NCI-H526 (cell line): Measurements from ENCODE around the gene NHS.
A peak's percentile ranks its signal among the peaks of the same experiment; 100 is the strongest.
"Not testable (repeated sequence)": the region's sequence is repeated elsewhere in the genome, so short reads cannot be mapped to it uniquely, and the experiment has no call there.

Experiments
- DNase-seq, 2 experiments: peaks; one replicate each; lab custom pipeline; 2025; lab: John Stamatoyannopoulos, UW

NHS gene

GRCh38 chrX:17549107-17549651 is 174.2 kb downstream of the NHS start:
- no peak for DNase-seq

- DNase-seq, result no peak
These were observed 175.0 kb downstream of the NHS start for GRCh38 chrX:17550011-17550410.

GRCh38 chrX:17552044-17552650 is 177.1 kb downstream of the NHS start:
- DNase-seq, result no peak

GRCh38 chrX:17553469-17553868 is 178.5 kb downstream of the NHS start:
- no peak for DNase-seq

- DNase-seq, result no peak
These were observed 179.0 kb downstream of the NHS start for GRCh38 chrX:17553961-17554482.

- DNase-seq, result no peak
These were observed 179.9 kb downstream of the NHS start for GRCh38 chrX:17554914-17555313.

GRCh38 chrX:17555846-17556245 is 180.8 kb downstream of the NHS start:
- no peak for DNase-seq

- peak in 1 of 2 experiments; percentile 27 for DNase-seq
These were observed 184.9 kb downstream of the NHS start for GRCh38 chrX:17559728-17560379.

- peak; percentile 7 to 29 for DNase-seq
These were observed 185.4 kb downstream of the NHS start for GRCh38 chrX:17560385-17560784.

GRCh38 chrX:17563076-17563475 is 188.1 kb downstream of the NHS start:
- no peak for DNase-seq

GRCh38 chrX:17563515-17563914 is 188.5 kb downstream of the NHS start:
- DNase-seq, result no peak

- no peak for DNase-seq
These were observed 189.8 kb downstream of the NHS start for GRCh38 chrX:17564689-17565409.

GRCh38 chrX:17566740-17567139 is 191.7 kb downstream of the NHS start:
- DNase-seq, result no peak

- DNase-seq, result no peak
These were observed 192.2 kb downstream of the NHS start for GRCh38 chrX:17567187-17567586.

- no peak for DNase-seq
These were observed 192.8 kb downstream of the NHS start for GRCh38 chrX:17567821-17568220.

GRCh38 chrX:17568804-17569203 is 193.8 kb downstream of the NHS start:
- not testable (repeated sequence) for DNase-seq

- no peak for DNase-seq
These were observed 204.0 kb downstream of the NHS start for GRCh38 chrX:17579026-17579425.

- no peak for DNase-seq
These were observed 205.6 kb downstream of the NHS start for GRCh38 chrX:17580539-17581152.

GRCh38 chrX:17581641-17582040 is 206.6 kb downstream of the NHS start:
- no peak for DNase-seq

GRCh38 chrX:17584248-17584681 is 209.3 kb downstream of the NHS start:
- DNase-seq, result no peak

- no peak for DNase-seq
These were observed 210.0 kb downstream of the NHS start for GRCh38 chrX:17585006-17585405.

- DNase-seq, result no peak
These were observed 212.4 kb downstream of the NHS start for GRCh38 chrX:17587366-17587765.
